Uterus (tissue), 2 donors: ENCODE data around the gene ZYG11B.

ENCODE experiments used
- CTCF ChIP-seq, 4 experiments: fragments of 200-600 bp in 2 of 4; fragments of 450-650 bp in 2 of 4; sonication (generic) in 2 of 4; IDR thresholded peaks; one replicate each; pipeline ENCODE4 v1.5.1; 2016 to 2019; ENCODE audit warnings: antibody characterized with exemption in 4 of 4, mild to moderate bottlenecking in 2 of 4, moderate library complexity in 1 of 4
- POLR2A ChIP-seq, 2 donors: fragments of 450-650 bp; IDR thresholded peaks; one replicate each; pipeline ENCODE4 v1.6.1; 2016; ENCODE audit warnings: antibody characterized with exemption in 2 of 2, mild to moderate bottlenecking in 1 of 2, moderate library complexity in 1 of 2

GRCh38 chr1:52769346-52770033, 43.2 kb downstream of the ZYG11B start:
- TF ChIP-seq CTCF (IDR thresholded peaks at IDR 0.05) (no peak), POLR2A (IDR thresholded peaks at IDR 0.05) (no peak)
